ENCODE results near the gene NLRP12.

DNA sequence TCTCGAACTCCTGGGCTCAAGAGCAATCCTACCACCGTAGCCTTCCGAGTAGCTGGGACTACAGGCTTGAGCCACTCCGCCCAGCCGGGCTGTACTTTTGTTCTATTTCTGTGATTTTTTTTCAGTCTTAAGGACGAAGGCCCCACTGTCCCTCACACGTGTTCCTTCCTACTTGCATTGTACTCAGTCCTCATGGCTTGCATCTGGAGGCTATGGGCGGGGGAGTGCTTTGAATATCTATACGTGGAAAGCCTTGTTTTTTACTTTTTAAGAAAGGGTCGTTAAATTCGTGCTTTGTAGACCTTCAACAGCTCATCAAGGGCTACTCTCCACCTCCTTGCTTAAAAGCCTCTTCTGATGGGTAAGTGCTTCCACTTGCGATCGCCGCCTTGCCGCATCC lies 36.8 kb downstream of the NLRP12 start:
- TF ChIP-seq, protein P1, sequence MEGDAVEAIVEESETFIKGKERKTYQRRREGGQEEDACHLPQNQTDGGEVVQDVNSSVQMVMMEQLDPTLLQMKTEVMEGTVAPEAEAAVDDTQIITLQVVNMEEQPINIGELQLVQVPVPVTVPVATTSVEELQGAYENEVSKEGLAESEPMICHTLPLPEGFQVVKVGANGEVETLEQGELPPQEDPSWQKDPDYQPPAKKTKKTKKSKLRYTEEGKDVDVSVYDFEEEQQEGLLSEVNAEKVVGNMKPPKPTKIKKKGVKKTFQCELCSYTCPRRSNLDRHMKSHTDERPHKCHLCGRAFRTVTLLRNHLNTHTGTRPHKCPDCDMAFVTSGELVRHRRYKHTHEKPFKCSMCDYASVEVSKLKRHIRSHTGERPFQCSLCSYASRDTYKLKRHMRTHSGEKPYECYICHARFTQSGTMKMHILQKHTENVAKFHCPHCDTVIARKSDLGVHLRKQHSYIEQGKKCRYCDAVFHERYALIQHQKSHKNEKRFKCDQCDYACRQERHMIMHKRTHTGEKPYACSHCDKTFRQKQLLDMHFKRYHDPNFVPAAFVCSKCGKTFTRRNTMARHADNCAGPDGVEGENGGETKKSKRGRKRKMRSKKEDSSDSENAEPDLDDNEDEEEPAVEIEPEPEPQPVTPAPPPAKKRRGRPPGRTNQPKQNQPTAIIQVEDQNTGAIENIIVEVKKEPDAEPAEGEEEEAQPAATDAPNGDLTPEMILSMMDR (IDR thresholded peaks at IDR 0.05; ENCODE audit: extremely low read depth in 1 of 2, insufficient read depth in 1 of 2, low read depth in 1 of 2, low read length in 2 of 2), result no peak
- TF ChIP-seq POLR2AphosphoS5 (IDR thresholded peaks at IDR 0.05; ENCODE audit: insufficient read depth, low read depth, low read length) (no peak), POLR2A (IDR thresholded peaks at IDR 0.05; ENCODE audit: low read depth, low read length) (no peak), EZH2 (IDR thresholded peaks at IDR 0.05; ENCODE audit: borderline replicate concordance, low read depth, low read length, severe bottlenecking) (no peak), GATA2 (IDR thresholded peaks at IDR 0.05; ENCODE audit: insufficient read depth, insufficient read length, low read depth, low read length) (no peak), JUN (IDR thresholded peaks at IDR 0.05; ENCODE audit: borderline replicate concordance, insufficient read depth, insufficient read length, low read depth) (no peak), FOS (IDR thresholded peaks at IDR 0.05; ENCODE audit: borderline replicate concordance, insufficient read depth, low read length) (no peak), MYC (IDR thresholded peaks at IDR 0.05; ENCODE audit: low read depth, low read length) (no peak)
- TF ChIP-seq, protein P2, sequence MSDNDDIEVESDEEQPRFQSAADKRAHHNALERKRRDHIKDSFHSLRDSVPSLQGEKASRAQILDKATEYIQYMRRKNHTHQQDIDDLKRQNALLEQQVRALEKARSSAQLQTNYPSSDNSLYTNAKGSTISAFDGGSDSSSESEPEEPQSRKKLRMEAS (IDR thresholded peaks at IDR 0.05; ENCODE audit: insufficient read depth, insufficient read length), result no peak
